Fibroblast of mammary gland (primary cell): Measurements from ENCODE around the gene VSTM5.

ENCODE experiments used
- DNase-seq: peaks from one replicate; pipeline ENCODE4 v3.0.0-alpha.2; 2010; ENCODE audit warnings: low read depth
- H3K4me3 ChIP-seq: 2 replicates; pipeline ENCODE4 v1.5.1; 2011; ENCODE audit warnings: low read depth, mild to moderate bottlenecking, low read length, moderate library complexity; ENCODE audit not compliant: control insufficient read depth
- CTCF ChIP-seq: conservative IDR thresholded peaks from 2 replicates; pipeline ENCODE4 v1.5.1; 2011; ENCODE audit warnings: low read depth, low read length, inconsistent platforms; ENCODE audit not compliant: control insufficient read depth, insufficient read depth

Gene VSTM5

GRCh38 chr11:93842461-93842860 is 8.0 kb downstream of the VSTM5 start:
- no peak for TF ChIP-seq CTCF
- no peak overlapping the region for H3K4me3 ChIP-seq
- DNase-seq, result peak; percentile 54

GRCh38 chr11:93842034-93842433 is 8.4 kb downstream of the VSTM5 start:
- no peak for TF ChIP-seq CTCF
- no peak overlapping the region for H3K4me3 ChIP-seq
- no peak for DNase-seq

DNA sequence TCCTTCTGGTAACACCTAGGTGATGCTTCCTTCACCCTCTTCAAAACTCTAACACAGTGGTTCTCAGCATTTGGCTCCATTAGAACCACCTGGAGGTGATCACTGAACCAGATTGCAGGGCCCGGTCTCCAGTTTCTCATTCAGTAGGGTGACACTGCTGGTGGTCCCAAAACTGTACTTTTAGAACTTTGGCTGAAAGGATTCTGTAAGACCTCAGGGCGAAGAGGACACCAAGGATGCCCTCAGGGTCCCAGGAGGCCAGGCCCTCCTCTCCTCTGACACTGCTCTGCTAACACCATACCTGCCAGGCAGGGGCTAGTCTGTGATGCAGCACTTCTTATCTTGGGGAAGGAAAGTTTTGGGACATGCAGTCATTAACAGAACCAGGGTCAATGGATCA is 9.0 kb downstream of the VSTM5 start:
- no peak for DNase-seq
- H3K4me3 ChIP-seq, result no peak overlapping the region
- no peak for TF ChIP-seq CTCF

DNA sequence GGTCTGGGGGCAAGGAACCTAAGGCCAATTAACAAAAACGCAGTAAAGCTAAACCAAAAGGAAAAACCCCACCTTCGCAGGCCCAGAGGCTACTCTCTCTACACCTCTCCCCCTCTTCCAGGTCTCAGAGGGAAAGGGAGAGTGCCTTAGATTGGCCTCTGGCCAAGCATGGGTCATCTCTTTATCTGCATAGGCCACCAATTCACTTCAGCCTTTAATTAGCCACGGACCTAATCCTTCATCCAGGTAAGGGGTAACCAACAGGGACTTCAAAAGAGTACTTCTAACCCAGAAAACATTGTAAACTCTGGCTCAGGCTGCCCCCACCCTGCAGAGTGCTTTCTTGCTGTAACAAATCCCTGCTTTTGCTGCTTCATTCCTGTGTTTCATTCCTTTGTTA is 9.4 kb downstream of the VSTM5 start:
- no peak for DNase-seq
- H3K4me3 ChIP-seq, result no peak overlapping the region
- TF ChIP-seq CTCF, result no peak

- no peak for DNase-seq
- no peak overlapping the region for H3K4me3 ChIP-seq
- TF ChIP-seq CTCF, result no peak
These were observed 10.2 kb downstream of the VSTM5 start for GRCh38 chr11:93840180-93840579.

GRCh38 chr11:93838967-93839366 is 11.5 kb downstream of the VSTM5 start:
- H3K4me3 ChIP-seq, result no peak overlapping the region
- no peak for DNase-seq
- TF ChIP-seq CTCF, result no peak

DNA sequence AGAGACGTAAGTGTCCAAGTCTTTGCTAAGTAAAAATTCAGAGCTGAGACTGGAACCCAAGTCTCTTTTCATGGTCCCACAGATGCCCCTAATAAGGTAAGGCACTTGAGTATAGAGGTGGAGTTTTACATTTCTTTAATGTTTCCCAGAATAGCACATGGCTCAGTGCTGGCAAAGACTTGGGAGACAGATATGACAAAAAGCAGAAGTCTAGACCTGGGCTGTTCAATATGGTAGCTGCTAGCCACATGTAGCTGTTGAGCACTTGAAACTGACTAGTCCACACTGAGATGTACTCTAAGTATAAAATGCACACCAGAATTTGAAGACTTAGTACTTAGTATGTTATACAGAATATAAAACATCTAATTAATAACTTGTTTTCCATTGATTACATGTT is 17.6 kb downstream of the VSTM5 start:
- no peak for TF ChIP-seq CTCF
- no peak overlapping the region for H3K4me3 ChIP-seq
- no peak for DNase-seq
